NCI-H146 (cell line): ENCODE measurements around the gene WDR43.

Source experiments
- DNase-seq: peaks from one replicate; lab custom pipeline; 2025; lab: John Stamatoyannopoulos, UW

WDR43 gene, protein sequence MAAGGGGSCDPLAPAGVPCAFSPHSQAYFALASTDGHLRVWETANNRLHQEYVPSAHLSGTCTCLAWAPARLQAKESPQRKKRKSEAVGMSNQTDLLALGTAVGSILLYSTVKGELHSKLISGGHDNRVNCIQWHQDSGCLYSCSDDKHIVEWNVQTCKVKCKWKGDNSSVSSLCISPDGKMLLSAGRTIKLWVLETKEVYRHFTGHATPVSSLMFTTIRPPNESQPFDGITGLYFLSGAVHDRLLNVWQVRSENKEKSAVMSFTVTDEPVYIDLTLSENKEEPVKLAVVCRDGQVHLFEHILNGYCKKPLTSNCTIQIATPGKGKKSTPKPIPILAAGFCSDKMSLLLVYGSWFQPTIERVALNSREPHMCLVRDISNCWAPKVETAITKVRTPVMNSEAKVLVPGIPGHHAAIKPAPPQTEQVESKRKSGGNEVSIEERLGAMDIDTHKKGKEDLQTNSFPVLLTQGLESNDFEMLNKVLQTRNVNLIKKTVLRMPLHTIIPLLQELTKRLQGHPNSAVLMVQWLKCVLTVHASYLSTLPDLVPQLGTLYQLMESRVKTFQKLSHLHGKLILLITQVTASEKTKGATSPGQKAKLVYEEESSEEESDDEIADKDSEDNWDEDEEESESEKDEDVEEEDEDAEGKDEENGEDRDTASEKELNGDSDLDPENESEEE

GRCh38 chr2:28894470-28895188 lies at the start of gene WDR43:
WDR43 (plus strand) TSS chr2:28894667; CDS start chr2:28894699, 32 bp downstream.
- peak; percentile 99 for DNase-seq

DNA sequence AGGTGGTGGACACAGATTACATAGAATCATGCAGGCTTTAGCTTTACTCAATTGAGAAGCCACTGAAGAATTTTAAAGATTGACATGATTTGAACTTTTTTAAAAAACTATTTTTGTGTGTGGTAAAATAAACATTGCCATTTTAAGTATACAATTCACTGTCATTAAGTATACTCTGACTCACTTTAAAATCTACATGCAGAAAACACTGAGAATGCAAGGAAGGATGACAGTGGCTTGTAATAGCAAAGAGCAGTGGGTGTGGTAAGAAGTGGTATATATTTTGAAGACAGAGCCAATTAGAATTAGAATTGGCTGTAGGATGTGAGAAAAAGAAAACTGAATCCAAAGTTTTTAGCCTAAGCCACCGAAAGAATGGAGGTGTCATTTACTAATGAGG lies 39.3 kb upstream of the WDR43 start:
- no peak for DNase-seq

GRCh38 chr2:28855977-28856376 lies 38.5 kb upstream of the WDR43 start:
- DNase-seq = no peak

DNA sequence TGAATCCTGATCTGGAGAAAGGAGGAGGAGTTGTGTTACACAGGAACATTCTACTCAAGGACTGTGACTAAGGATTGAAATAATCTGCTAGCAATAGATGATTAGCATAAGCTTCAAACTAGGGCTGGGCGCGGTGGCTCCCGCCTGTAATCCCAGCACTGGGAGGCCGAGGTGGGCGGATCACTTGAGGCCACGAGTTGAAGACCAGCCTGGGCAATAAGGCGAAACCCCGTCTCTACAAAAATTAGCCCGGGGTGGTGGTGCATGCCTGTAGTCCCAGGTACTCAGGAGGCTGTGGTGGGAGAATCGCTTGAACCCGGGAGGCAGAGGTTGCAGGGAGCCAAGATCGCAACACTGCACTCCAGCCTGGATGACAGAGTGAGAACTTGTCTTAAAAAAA lies 25.9 kb upstream of the WDR43 start:
- no peak for DNase-seq

DNA sequence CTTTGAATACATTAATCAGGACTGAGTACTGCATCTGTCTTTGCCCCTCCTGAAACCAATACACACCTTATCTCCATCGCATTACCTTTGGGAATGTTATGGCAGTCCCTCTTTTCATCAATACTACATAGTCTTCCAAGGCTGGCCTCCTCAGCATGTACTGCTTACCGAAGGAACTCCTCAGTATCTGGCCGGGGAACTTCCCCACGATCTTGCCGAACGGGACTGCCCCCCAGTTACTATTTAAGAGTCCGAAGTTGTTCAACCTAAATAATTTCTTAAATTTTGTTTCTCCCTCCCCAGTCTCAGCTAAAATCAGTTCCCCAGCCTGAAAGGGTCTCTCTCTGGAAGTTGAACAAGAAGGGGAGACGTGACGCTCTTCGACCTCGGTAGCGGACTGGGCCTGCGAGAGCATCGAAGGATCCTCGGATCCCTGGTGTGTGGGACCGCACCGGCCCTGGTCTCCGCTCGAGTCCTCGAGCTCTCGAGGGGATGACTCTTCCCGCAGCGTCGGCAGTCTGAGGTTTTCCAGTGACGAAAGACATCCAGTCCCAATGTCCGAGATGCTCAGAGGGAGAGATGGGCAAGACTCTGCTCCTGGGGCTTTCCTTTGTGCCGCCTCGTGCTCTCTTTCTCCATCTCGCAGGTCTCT lies 24.8 kb upstream of the WDR43 start:
- DNase-seq = peak; percentile 31

GRCh38 chr2:28870146-28870891 lies 24.1 kb upstream of the WDR43 start, which contains the start of gene TRMT61B:
TRMT61B (minus strand) TSS chr2:28870309; CDS start chr2:28870277, 32 bp downstream.
- peak; percentile 97 for DNase-seq

GRCh38 chr2:28871620-28872019 lies 22.8 kb upstream of the WDR43 start:
- no peak for DNase-seq

DNA sequence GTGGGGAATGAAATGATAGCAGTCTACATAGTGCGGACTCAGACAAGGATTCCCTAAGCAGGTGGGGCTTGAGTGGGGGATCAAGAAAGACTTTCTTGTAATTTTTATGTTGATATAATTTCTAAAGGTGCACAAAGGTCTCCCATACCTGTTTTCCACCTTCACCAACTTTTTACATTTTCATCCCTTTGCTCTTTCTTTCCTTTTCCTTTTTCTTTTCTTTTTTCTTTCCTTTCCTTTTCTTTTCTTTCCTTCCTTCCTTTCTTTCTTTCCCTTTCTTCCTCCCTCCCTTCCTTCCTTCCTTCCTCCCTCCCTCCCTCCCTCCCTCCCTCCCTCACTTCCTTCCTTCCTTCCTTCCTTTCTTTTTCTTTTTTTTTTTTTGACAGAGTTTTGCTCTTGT lies 14.3 kb upstream of the WDR43 start:
- DNase-seq = no peak

GRCh38 chr2:28893488-28893887 lies 979 bp upstream of the WDR43 start:
- DNase-seq = no peak

DNA sequence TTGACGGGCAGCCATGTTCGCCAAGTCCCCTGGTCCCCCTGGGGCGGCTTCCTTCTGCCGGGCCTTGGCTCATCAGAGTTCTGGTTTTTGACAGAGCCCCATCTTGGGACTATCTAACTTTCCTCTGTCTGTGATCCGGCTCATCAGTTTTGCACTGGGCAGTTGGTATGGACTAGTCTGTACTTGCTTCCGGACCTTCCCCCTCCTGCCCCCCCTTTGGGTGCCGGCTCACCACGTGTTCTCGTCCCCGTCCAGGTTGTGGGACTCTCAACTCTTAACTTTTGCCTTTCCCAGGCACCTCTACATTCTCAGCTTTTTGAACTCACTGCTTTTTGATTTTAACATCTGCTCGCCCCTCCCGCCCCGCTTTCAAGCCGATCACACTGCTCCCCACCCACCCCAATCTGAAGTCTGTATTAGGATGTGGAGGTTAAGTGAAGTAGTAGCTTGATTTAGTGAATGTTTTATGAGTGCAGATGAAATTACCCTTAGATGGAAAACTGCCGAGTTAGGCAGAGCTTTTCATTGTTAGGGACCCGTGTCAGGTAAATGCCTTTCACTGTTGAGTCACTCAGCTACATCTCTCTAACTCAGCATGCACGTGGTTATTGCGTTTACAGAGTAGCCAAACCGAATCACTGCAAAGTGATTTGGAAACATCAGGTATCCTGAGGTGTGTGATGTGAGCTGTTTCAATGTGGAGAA lies 874 bp downstream of the WDR43 start:
- peak; percentile 44 for DNase-seq

GRCh38 chr2:28896906-28897305 lies 2.4 kb downstream of the WDR43 start:
- DNase-seq = no peak

DNA sequence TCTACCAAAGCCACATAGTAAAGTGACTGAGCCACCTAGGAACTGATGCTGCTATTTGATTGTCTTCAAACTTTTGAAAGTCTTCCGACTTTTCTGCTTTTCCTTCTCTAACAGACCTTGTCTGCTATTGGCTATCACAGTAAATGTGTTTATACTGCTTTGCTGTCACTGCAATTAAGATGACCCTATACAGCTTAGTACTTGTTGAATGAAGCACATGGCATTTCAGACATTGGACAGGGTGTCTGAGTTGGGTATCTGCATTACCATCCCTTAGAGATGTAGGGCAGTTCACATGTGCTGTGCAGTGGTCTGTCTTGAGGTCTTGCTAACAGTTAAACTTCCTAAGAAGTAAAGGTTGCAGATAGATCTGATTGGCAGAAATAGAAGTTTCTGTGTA lies 3.6 kb downstream of the WDR43 start:
- DNase-seq = no peak

- DNase-seq = no peak
These were observed 6.7 kb downstream of the WDR43 start for GRCh38 chr2:28901202-28901601.

- DNase-seq = no peak
These were observed 7.4 kb downstream of the WDR43 start for GRCh38 chr2:28901841-28902240.

- no peak for DNase-seq
These were observed 8.1 kb downstream of the WDR43 start for GRCh38 chr2:28902584-28902983.

DNA sequence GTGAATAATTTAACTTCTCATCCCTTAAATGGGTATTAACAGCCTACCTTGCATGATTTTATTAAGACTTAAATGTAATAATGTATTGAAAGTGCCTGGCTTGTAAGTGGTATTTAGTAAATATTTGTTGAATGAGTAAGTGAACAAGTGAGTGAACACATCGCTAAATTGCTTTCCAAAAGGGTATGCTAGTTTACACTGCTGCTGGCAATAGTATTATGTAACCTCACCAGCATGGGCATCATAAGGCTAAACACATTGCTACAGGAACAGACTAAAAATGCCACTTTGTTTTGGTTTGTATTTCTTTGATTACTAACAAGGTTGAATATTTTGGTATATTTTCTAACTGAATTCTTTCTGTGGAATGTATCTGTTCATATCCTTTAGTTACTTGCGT lies 9.8 kb downstream of the WDR43 start:
- no peak for DNase-seq

GRCh38 chr2:28904802-28905457 lies 10.5 kb downstream of the WDR43 start:
- DNase-seq = no peak

GRCh38 chr2:28905533-28905932 lies 11.1 kb downstream of the WDR43 start:
- no peak for DNase-seq

DNA sequence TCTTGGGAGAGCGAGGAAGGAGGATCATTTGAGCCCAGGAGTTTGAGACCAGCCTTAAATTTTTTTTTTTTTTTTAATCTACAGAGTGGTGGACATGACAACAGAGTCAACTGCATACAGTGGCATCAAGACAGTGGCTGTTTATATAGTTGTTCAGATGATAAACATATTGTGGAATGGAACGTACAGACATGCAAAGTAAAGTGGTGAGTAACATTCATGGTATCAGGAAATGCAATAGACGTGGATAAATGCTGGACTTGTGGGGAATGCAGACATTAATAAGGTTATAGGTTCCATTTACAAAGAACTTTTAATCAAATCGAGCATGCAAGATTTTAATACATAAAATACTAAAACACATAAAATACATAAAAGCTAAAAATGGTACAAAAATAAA lies 11.9 kb downstream of the WDR43 start:
- DNase-seq = no peak

DNA sequence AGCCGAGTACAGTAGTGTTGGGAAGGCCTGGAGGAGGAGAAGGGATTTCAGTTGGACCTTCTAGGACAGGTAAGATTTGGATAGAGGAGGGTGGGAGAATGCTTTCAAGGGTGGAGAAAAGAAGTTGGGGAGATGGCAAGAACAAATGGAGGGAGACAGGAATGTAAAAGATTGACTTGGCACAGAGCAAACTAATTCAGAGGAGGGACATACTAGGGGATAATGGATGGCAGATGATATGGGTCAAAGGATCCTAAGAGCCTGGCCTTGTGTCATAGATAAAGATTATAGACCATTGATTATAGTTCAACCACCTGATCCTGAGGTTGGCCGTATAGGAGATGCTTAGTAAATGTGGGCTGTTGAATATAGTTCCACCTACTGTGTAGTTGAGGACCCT lies 12.4 kb downstream of the WDR43 start:
- no peak for DNase-seq
